ENCODE results near the gene TTC9.

Gene TTC9

DNA sequence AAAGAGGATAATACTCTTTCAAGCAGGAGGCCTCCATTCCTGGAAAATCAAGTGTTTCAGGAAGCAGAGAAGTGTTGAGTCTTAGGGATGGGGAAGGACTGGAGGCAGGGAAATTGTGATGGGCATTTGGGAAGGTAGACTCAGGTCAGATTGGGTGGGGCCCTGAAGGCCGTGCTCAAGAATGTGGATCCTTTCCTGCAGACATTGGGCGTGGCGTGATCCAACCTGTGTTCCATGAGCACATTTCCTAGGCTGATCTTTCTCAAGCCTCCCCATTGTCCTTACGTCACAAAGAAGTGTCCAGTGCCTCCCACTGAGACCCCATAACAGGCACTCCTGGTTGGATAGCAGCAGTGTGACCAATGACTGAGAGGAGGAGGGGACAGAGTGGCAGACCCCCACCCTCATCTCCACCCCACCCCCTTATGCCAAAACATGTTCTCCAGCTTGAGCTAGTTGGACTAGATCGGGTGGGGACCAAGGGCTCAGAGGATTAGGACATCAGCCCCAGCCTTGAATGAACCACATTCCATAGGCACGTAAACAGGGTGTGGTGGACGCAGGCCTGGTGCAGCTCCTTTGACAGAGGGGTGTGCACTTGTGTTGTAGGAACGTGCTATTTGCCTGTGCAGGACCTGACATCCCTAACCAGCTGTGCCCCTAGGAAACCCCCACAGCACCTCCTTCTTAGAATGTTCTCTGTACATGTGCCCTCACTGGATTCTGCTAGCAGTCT, 76.8 kb downstream of the TTC9 start:
- no peak for DNase-seq

DNA sequence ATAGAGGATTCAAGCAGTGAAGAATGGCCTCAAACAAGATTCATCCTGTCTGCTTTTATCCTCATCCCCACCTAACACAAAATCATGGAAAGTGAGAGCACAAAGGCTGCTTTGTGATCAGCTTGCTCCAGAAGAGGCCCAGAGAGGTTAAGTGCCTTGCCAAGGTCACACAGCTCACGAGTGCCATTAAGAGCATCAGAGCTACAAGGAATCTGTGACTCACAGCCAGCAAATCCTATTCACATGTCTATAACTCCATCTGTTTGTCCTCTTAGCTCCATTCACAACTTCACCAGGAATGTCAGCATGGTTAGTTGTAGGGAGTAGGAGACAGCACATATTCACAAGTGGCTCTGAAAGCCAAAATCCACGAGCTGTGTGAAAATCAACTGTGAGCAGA, 79.8 kb downstream of the TTC9 start:
- no peak for DNase-seq

DNA sequence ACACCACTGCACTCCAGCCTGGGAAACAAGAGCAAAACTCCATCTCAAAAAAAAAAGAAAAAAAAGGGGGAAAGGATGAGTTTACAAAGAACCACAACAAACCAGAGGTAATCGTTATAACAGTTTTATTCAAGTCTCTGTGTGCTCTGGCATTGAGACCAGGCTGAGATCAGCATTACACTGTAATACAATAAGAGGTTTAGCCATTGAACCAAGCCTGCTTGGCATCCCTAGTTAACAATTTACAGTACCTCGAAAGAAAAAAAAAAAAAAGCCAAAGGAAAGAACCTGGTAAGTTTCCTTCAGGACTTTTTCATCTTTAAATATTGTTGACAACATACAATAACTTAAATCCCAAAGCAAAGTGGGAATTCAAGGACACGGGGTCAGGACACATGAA, 80.7 kb downstream of the TTC9 start:
- DNase-seq: no peak

DNA sequence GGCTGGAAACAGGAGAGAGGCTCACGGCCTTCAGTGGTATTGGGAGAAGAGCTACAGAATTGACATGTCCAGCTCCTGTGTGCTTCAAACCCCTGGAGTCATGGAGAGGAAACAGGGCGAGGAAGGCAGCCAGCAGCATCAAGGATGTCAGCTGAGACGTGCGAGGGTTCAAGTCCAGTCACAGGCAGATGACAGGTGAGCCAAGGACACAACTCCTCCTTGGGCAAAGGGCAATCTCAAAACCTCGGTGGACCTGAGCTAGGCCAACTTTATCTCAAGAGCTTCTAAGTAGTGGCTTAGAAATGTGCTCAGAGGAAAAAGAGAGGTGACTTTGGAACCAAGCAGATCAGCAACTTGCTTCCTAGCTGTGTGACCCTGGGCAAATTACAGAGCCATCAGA, 81.6 kb downstream of the TTC9 start:
- DNase-seq: no peak

DNA sequence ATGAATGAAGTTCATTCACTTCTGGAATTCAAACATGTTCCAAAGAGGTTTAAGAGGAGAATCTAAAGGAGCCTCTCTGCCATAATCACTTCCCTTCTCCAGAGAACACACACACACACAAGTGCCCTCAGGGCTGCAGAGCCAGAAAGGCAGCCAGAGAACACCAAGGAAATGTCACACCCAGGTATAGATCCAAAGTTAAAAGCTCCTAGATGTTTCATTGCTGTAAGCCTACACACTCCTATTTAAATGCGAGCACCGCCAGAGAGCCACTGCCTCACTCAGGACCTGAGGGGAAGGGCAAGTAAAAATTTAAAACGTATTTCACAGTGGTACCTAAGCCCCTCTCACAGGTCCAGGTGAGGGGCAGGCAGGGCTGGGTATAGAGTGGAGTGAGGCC, 82.4 kb downstream of the TTC9 start:
- DNase-seq: no peak

DNA sequence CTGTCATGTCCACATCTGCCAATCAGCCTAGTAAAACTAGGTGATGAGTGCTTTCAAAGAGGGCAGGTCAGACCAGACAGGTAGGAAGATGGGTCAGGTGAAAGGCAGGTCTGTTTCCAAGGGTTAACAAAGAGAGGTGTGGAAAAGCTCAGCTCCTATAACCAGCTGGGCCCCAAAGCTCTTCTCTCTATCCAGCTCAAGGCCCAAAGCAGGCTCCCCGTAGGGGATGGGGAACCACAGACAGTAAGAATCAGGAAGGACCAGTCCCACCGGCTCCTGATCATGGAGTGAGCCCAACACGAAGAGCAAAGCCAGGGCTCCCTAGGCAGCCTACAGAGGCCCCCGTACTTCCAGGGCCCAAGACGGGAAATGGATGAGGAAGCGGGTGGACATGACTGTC, 83.2 kb downstream of the TTC9 start:
- DNase-seq: no peak

All from cortex of kidney (tissue), 1 donor.